T-helper 1 cell treated with Interleukin-12 subunit alpha and Interleukin-12 subunit beta and Interleukin-4 antibody, amounts not matched to agents 30 ng/mL and 1 ng/mL, for 36 hours (primary cell): ENCODE measurements around the gene IL1RAPL1. TPM values are rescaled to one million over a fixed set of nuclear protein-coding genes. Genes with fewer than 3 reads are reported as not detected.
"Not testable (repeated sequence)": the region's sequence is repeated elsewhere in the genome, so short reads cannot be mapped to it uniquely, and the experiment has no call there.

Experiments
- intact Hi-C: fragments of 100-400 bp; cut with micrococcal nuclease; formaldehyde crosslinking; loops from one replicate; pipeline ENCODE4 v1.15.1; 2024
- total RNA-seq: library from RNA; stranded (reverse); gene quantifications from 2 replicates; pipeline ENCODE4 v1.2.3, GENCODE V29; 2022

Gene IL1RAPL1
- total RNA-seq, 1 donor from 2014 or later, result not detected

DNA sequence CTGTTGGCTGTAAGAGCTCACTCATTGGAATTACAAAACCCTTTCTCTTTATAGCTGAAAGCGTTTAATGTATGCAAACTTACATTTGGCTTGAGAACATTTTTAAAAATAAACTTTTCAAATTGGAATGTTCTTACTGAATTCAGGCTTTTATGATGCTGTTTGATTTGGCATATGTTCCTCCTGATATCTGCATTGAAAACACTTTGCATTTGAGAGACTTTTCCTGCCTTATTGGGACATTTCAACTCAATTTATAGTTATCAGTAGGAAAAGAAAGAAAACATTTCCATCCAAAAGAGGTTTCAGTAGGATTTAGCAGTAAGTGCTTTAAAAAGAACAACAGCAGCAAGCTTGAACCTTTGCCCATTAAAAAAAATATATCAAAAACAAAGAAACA, 520.0 kb downstream of the IL1RAPL1 start:
- intact Hi-C loops, result no loop called here

DNA sequence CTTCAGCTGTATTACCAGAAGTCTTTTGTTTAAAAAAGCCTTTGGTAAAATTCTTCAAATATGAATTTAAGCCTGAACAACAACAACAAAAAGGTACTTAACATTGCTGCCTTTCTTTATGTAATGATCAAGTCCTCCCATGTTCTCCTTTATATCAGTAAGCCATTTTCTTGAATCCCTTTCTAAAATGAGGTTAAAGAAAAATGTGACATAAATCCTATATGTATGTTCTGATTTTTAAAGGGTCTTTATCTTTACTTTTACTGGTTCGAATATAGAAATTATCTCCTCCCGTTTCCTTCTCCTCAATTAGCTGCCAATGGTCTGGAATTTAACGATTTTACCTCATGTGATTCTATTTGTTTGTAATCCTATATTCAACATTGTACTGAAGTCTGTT, 522.8 kb downstream of the IL1RAPL1 start:
- intact Hi-C loops, result no loop called here

DNA sequence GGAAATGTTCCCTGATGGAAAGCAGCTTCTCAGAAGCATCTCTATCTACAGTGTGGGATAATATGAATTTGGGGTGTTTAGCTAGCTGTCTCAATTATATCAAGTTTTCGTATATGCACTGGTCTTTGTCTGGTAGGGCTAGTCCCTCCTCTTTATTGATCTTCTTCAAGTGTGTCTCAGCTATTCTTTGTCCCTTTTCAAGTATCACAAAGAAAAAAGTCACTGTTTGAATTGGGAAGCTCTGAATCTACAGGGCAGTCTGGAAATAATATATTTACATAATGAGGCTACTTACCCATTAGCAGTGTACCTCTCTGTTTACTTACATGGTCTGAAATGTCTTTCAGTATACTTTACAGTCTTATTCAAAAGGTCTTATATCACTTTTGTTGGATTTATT, 526.0 kb downstream of the IL1RAPL1 start:
- intact Hi-C loops, result no loop called here

DNA sequence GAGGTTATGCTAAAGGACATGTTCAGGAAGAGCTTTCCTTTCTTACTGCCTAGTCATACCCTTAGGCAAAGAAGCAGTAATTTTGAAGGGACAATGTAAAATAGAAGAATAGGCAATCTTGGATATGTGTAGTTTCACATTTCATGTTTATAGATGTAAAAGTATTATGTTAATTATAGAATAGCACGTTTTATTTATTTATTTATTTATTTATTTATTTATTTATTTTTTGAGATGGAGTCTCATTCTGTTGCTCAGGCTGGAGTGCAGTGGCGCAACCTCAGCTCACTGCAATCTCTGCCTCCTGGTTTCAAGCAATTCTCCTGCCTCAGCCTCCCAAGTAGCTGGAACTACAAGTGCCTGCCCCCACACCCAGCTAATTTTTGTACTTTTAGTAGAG, 535.6 kb downstream of the IL1RAPL1 start:
- intact Hi-C loops, result not testable (repeated sequence)

DNA sequence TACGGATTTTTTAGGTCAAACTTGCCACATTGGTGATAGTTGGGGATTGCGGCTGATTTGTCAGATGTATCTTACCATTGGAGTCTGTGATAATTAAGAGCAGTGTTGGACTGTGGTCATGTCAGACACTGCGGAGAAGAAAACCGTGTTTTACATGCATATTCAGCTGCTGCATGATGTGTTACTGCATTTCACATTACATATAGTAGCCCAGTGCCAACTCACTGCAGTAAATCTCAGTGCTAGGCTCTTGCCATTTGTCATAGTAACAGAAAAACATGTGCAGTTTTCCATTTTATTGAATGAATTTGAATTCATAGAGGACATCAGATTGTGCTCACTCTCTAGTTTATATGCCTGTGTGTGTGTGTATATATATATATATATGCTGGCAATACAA, 543.7 kb downstream of the IL1RAPL1 start:
- intact Hi-C loops, result no loop called here

DNA sequence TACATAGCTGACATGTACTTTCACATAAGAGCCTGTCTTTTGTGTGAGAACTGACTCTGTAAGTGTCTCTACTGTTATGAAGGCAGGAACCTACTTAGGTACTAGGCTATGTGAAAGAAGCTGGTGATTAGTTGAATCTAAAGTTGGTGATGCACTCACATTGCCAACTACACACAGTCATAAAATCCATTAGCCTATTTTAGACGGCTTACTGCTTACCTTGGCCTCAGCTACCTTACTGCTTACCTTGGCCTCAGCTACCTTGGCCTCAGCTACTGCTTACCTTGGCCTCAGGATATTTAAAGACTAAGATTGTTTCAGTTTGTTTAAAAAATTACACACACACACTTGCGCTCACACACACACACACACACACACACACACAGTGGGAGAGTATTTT, 549.7 kb downstream of the IL1RAPL1 start:
- intact Hi-C loops, result no loop called here

DNA sequence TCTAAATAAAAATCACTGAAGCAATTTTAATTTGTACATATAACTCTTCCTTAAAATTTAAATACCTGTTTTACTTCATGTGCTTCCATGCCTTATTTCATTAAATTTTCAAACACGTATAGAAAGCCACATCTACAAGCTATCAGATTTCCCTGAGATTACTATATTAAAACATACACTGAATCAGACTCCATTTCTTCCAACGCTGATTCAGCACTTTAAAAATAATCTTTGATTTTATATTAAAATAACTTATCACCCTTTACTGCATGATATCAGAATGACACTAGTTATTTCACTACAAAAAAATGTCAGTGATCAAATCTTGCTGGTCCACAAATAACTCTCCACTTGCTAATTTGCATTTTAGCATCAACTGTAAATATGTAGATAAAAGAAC, 550.8 kb downstream of the IL1RAPL1 start:
- intact Hi-C loops, result no loop called here

DNA sequence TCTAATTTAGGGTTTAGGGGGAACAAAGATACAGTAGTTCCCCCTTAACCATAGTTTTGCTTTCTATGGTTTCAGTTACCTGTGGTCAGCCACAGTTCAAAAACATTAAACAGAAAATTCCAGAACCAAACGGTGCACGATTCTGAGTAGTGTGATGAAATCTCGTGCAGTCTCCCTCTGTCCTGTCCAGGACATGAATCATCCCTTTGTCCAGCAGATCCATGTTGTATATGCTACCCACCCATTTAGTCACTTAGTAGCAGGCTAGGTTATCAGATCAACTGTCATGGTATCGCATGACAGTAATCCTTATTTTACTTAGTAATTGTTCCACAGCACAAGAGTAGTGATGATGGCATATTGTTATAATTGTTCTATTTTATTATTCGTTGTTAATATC, 556.1 kb downstream of the IL1RAPL1 start:
- intact Hi-C loops, result no loop called here

DNA sequence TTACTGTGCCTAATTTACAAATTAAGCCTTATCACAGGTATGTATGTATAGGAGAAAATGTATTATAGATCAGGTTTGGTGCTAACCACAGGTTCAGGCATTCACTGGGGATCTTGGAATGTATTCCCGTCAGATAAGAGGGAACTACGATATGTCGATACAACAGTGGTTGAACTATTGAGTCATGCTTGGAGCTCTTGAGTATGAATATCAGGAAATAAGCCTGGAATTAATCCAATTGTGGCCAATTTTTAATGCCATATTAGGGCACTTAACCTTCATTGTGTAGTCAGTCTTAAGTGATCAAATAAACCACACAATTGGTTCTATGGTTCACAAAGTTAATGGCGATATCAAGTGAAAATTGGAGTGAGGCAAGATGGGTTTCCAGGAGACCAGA, 556.5 kb downstream of the IL1RAPL1 start:
- intact Hi-C loops, result no loop called here

DNA sequence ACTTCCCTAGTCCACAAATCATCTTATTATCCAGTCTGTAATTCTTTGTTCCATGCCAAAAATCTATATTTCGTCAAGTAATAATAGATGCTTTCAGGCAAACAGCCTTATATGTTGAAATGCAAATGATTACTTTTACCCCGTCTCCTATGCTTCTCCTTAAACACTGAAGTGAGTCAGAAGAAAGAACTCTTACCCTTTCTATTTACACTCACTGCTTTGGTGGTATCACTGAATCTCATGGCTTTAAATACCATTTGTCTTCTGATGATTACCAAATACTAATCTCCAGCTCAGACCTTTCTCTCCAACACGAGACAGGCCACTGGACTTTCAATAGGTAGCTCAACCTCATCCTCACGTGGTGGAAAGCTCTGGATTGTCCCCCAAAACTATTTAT, 558.1 kb downstream of the IL1RAPL1 start:
- intact Hi-C loops, result no loop called here

DNA sequence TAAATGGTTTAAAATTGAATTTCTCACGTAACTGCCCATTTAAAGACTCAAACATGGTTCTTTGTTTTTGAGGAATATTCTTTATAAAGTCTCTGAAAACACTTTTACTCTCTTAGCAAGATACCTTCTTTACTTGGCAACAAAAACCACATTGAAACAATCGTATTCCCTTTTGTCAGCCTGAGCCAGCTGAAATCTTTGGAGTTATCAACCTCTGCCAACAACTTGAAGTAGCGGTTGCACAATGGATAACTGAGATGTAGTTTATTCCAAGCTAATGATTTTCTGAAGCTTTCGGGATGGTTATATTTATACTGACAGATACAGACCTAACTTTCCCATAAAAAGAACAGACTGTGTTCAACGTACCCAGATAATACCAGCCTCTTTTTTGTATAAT, 561.3 kb downstream of the IL1RAPL1 start:
- intact Hi-C loops, result no loop called here

DNA sequence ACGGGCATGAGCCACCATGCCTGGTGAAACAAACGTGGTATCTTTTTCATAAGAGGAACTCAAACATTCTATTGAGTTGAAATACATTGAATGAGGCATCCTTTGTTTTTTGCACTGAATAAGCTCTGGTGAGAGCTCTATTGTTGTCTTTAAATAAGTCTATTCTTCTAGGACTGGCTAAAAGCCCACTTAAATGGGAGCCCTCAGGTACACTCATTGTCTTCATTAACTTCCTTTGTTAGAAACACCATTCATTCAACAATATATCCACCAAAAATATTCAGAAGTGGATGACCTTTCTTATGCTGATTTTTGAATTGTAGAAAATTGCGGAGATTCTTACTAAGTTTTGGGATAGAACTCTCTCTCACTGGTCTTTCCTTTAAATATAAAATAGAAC, 568.0 kb downstream of the IL1RAPL1 start:
- intact Hi-C loops, result no loop called here

DNA sequence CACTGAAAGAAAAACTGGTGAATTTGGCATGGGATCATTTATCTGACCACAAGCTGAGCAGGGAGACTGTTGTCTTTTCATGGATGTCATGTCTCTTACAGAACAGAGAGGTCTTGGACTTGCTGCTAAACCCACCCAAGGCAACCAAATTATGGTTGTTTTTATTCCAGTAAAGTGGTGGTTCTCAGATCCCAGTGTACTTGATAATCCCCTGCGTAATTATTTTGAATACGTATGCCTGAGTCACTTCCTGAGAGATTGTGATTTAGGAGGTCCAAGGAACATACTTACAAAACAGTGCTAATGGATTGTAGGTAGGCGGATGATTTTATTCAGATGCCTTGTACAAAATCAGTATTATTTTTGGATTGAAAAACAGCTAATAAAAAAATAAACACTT, 585.6 kb downstream of the IL1RAPL1 start:
- intact Hi-C loops, result no loop called here

DNA sequence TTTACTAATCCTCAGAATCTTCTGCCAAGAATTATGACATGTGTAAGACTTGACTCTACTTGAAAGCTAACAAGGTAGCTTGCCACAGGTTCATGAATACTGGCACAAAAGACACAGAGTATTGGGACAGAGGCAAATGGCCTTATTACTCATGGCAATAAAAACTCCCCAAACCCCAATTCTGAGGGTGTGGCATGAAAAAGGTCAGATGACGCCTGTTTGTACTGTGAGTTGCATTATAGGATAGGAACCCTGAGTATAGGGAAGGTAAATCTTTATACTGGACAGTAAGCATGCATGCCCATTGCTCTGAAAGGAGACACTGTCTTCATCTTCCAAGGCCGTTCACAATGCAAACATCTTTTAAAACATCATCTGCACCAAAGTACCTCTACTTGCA, 600.0 kb downstream of the IL1RAPL1 start:
- intact Hi-C loops, result no loop called here

DNA sequence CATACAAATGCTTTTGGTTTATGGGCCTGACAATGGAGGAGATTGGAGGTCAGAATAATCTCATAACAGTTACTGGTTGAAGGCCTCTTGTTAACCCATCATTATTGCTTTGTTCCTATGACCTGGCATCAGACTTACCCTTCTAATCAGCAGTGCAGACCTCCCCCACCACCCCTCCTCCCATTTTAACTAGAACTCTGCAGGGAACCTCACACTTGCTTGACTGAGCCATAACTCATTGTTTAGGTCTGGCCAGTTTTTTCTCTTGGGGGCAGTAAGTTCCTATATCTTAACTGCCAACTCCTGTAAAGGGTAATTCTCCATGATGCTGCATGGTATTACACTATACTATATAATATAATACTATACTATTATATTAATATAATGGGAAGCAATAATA, 609.3 kb downstream of the IL1RAPL1 start:
- intact Hi-C loops, result no loop called here

DNA sequence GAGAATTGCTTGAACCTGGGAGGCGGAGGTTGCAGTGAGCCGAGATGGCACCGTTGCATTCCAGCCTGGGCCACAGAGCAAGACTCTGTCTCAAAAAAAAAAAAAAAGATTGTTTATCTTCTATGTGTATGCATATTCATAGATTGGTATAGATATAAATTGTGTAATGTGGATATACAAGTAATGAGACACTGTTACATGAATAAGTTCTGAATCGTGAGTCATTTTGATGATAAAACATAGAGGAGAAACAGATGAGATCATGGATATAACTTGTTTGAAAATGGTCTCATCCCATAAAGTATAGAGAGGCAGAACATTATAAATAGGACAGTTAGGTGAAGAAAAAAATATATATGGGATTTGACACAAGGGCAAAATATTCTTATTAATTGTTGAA, 628.0 kb downstream of the IL1RAPL1 start:
- intact Hi-C loops, result no loop called here

DNA sequence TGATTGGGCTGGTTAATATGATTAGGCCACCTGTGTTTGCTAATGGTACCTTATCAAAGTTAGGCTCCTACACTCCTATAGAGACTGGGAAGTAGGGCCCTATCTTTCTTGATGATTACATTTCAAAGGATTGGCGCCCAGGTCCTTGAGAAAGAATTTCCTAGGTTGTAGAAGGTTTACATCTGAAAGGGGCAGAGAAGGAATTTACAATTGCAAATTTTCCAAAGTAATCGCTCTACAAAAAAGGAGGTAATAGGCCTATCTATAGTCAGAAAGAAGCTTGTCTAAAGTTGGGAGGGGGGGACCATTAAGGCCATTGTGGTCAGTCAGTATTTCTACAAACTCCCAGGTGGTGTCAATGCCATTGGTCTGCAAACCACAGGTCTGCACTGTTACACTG, 638.4 kb downstream of the IL1RAPL1 start:
- intact Hi-C loops, result no loop called here

DNA sequence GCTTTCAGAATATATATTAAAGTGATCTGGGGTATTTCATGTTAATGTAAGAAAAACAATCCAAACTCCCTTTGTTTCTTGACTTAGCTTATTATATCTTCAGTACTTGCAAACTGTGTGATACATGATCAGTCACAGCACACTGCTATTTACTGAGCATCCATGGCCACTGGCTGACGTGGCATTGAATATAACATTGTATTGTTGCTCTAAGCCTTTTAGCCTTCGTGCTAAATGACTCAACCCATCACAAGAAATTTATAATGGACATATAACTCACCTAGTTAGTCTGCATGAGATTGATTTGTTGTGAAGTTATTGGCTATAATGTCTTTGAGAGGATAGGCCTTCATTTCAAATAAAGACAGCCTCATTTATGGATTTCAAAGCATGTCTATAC, 642.6 kb downstream of the IL1RAPL1 start:
- intact Hi-C loops, result no loop called here

DNA sequence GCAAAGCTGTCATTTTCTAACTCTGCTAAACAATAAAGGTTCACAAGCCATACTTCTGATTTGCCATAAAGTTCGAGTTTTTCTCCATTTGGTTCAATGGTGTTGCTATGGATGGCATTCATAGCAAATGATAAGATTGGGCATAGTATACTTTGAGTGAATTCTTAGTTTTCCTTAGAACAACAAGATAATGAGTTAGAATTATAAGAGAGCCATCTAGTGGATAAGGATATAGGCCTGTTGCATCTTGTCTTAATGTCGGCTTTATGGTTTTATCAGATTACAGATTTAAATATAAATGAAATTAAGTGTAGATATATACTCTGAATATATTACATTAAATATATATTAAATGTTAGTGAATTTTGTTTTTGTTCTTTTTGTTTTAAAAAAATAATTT, 644.6 kb downstream of the IL1RAPL1 start:
- intact Hi-C loops, result no loop called here

DNA sequence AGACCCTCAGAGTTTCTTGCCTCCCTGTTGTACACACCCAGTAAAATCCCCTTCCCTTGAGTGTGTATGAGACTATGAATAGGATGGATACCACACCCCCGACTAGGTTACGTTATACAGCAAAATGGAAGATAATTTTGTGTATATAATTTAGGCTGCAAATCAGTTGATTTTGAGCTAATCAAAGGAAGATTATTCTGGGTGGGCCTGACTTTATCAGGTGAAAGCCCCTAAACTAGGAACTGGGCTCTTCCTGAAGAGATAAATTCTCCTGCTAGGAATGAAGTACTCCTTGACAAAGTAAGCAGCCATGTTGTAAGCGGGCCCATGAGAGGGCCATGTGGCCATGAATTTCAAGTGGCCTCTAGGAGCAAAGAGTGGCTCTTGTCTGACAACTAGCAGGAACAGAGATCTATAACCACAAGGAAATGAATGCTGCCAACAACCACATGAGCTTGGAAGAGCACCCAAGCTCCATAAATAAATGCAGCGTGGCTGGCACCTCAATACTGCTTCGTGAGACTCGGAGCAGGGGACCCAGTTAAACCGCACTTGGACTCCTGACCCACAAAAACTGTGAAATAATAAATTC, 646.4 kb downstream of the IL1RAPL1 start:
- intact Hi-C loops, result no loop called here

DNA sequence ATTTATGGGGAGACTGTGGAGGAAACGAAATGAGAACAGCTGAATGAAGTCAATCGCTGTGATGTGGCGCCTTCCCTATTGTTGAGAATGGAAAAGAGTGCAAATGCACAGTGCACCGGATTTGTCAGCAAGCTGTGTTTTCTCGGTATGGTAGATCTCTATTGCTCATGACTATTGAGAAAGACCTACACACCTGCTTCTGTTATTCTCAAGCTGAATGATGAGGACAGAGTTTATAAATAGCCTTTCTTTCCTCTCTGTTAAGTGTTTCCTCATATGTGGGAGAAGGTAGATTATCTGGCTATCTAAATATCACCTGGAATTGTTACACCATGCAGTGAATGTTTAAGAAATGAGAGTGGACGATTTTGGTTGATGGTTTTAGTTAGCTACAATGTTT, 650.7 kb downstream of the IL1RAPL1 start:
- intact Hi-C loops, result no loop called here

DNA sequence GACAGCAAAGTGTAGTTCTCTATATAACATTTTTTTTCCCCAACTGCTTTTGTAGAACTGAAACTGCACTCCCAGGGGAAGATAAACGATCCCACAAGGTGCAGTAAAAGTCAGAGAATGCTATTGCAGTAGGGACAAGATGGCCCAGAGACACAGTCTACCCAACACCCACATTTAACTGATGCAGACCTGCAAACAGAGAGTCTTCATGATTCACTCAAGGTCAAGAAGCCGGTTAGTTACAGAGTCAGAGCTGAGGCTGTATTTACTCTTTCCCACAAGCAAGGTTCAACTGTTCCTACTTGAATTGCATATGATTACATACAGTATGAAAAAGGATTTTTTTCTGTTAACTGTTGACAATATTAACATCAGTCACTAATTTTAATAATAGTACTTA, 654.6 kb downstream of the IL1RAPL1 start:
- intact Hi-C loops, result no loop called here

DNA sequence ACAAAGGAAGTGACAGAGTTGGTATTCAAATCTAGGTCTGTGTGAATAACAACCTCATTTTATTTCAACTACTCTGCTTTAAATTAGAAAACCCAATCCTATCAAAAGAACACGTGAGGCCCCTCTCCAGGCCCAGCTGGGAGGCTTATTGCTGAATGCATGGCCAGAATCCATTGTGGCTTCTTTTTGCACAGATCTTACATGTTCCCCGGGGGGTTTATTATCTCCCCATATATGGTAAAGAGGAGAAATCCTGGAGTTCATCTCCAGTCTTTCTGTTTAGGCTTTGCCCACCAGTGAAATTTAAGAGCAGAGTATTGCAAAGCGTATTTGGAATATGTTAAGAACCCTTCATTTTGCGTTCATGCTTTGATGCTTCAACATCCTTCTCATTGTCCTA, 655.6 kb downstream of the IL1RAPL1 start:
- intact Hi-C loops, result no loop called here

DNA sequence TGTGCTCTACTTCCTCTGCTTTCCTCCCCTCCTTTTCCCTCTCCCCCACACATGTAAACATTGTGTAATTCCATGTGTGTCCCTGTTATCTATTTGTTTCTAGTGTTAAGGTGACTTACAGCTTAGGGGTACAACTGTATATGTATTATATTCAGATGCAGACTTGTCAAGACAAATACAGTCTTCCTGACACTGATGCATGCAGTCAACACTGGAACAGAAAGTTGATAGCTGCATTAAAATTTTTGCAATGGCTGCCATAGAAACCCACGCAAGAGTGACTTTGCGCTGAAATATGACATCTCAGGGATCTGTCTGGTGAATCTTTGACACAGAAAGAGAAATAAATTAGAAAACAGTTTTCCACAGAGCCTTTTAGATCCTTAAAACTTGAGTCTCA, 656.7 kb downstream of the IL1RAPL1 start:
- intact Hi-C loops, result no loop called here
